ENCODE results near the gene KIF3A. TPM values are rescaled to one million over a fixed set of nuclear protein-coding genes. Genes with fewer than 3 reads are reported as not detected.

The KIF3A gene
- total RNA-seq, 1 donor from 2014 or later, result 33.6 TPM

DNA sequence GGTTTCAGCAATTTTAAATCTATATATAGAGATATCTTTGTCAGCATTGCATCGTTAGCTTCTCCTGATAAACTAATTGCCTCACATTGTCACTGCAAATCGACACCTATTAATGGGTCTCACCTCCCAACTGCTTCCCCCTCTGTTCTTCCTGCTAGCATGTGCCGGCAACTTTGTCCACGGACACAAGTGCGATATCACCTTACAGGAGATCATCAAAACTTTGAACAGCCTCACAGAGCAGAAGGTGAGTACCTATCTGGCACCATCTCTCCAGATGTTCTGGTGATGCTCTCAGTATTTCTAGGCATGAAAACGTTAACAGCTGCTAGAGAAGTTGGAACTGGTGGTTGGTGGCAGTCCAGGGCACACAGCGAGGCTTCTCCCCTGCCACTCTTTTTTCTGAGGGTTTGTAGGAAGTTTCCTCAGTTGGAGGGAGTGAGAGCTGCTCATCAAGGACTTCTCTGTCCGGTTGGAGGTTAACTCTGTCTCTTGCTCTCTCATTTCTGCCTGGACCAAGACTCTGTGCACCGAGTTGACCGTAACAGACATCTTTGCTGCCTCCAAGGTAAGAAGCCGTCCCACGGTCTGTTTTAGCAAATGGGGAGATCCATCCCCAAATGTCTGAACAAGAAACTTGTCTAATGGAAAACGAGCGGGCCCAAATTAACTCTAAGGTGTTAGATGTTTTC is 63.3 kb downstream of the KIF3A start, which contains the start of gene IL4:
Gene IL4, plus strand, starts transcription at position 51 of the 692 bp plus-strand sequence. Its CDS starts 62 bp downstream, at position 113.
- H3K36me3 Mint-ChIP-seq (ENCODE audit: insufficient read depth), result no peaks in the 10 kb centered on the region

DNA sequence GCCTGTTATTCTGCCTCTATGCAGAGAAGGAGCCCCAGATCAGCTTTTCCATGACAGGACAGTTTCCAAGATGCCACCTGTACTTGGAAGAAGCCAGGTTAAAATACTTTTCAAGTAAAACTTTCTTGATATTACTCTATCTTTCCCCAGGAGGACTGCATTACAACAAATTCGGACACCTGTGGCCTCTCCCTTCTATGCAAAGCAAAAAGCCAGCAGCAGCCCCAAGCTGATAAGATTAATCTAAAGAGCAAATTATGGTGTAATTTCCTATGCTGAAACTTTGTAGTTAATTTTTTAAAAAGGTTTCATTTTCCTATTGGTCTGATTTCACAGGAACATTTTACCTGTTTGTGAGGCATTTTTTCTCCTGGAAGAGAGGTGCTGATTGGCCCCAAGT is 63.9 kb downstream of the KIF3A start:
- no peaks in the 10 kb centered on the region for H3K9me3 Mint-ChIP-seq (ENCODE audit: low read depth)
- no peak overlapping the region for H3K27ac Mint-ChIP-seq
- TF ChIP-seq, protein P1, sequence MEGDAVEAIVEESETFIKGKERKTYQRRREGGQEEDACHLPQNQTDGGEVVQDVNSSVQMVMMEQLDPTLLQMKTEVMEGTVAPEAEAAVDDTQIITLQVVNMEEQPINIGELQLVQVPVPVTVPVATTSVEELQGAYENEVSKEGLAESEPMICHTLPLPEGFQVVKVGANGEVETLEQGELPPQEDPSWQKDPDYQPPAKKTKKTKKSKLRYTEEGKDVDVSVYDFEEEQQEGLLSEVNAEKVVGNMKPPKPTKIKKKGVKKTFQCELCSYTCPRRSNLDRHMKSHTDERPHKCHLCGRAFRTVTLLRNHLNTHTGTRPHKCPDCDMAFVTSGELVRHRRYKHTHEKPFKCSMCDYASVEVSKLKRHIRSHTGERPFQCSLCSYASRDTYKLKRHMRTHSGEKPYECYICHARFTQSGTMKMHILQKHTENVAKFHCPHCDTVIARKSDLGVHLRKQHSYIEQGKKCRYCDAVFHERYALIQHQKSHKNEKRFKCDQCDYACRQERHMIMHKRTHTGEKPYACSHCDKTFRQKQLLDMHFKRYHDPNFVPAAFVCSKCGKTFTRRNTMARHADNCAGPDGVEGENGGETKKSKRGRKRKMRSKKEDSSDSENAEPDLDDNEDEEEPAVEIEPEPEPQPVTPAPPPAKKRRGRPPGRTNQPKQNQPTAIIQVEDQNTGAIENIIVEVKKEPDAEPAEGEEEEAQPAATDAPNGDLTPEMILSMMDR (IDR thresholded peaks at IDR 0.05; ENCODE audit: unreplicated experiment), result no peak
- H3K27me3 Mint-ChIP-seq, result peaks cover 22% of the 10 kb centered on the region
- H3K4me1 Mint-ChIP-seq (ENCODE audit: low read depth), result peaks cover 2% of the 10 kb centered on the region
- no peaks in the 10 kb centered on the region for H3K36me3 Mint-ChIP-seq (ENCODE audit: insufficient read depth)
- H3K4me3 Mint-ChIP-seq (ENCODE audit: low read depth), result no peak overlapping the region
- no peak for DNase-seq (ENCODE audit: low spot score, unreplicated experiment)

More for the DNA sequence above, 63.3 kb downstream of the KIF3A start, which contains the start of gene IL4:
- peaks cover 22% of the 10 kb centered on the region for H3K27me3 Mint-ChIP-seq
- DNase-seq (ENCODE audit: low spot score, unreplicated experiment), result no peak
- no peak within 1 kb of the TSS for H3K27ac Mint-ChIP-seq
- H3K9me3 Mint-ChIP-seq (ENCODE audit: low read depth), result no peaks in the 10 kb centered on the region
- H3K4me1 Mint-ChIP-seq (ENCODE audit: low read depth), result peaks cover 2% of the 10 kb centered on the region
- no peak within 1 kb of the TSS for H3K4me3 Mint-ChIP-seq (ENCODE audit: low read depth)
- TF ChIP-seq, protein P1 (IDR thresholded peaks at IDR 0.05; ENCODE audit: unreplicated experiment), result no peak

DNA sequence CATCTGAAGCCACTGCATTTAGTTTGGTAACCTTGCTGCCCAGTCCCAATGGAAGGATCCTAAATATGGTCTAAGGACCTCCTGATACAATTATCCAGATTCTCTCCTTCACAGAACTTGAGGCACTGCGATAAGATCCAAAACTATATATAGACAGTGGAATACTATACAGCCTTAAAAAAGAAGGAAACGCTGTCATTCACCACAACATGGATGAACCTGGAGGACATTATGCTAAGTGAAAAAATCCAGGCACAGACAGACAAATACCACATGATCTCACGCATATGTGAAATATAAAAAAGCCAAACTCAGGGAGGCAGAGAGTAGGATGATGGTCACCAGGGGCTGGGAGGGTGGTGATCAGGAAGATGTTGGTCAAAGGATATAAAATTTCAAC is 66.3 kb downstream of the KIF3A start:
- DNase-seq (ENCODE audit: low spot score, unreplicated experiment), result no peak
- H3K4me1 Mint-ChIP-seq (ENCODE audit: low read depth), result peaks cover 2% of the 10 kb centered on the region
- TF ChIP-seq, protein P1 (IDR thresholded peaks at IDR 0.05; ENCODE audit: unreplicated experiment), result no peak
- no peaks in the 10 kb centered on the region for H3K36me3 Mint-ChIP-seq (ENCODE audit: insufficient read depth)
- no peaks in the 10 kb centered on the region for H3K9me3 Mint-ChIP-seq (ENCODE audit: low read depth)
- peaks cover 28% of the 10 kb centered on the region for H3K27me3 Mint-ChIP-seq
- H3K27ac Mint-ChIP-seq, result no peak overlapping the region
- no peak overlapping the region for H3K4me3 Mint-ChIP-seq (ENCODE audit: low read depth)

DNA sequence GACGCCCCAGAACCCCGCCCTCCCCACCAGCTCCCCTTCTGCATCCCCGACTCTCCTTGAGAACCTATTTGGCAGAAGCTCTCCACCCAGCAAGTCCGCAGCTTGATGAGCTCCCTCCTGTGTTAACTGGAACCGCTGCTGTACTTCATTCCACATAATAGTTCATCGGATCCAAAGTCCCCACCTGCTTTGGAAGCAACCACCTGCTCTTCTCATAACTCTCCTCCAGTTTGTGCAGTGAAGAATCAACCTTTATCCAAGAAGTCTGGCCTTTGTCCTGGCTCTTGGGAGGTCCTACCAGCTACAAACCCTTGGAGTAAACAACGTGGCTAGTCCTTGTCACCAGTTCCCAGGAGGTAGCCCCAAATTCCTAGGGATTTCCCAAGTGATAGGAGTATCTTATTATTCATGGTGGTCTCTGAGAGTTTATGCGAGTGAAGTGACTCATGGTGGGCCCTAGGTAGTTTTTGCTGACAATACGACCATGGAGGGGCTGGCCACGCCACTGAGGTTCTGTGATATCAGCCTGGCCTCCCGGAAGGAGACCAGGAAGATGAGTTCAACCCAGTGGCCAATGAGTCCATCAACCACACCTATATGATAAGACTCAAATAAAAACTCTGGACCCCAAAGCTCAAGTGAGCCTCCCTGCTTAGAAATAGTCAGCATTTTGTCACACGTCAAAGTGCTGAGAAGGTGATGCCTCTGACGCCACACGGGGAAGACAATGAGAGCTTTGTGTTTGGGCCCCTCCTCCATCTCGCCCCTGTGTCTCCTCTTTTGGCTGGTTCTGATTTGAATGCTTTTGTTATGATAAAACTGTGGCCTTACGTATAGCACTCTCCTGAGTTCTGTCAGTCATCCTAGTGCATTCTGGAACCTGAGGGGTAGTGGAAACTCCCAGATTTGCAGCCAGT is 67.1 kb downstream of the KIF3A start:
- Mint-ChIP-seq H3K27me3 (peaks cover 32% of the 10 kb centered on the region), H3K4me1 (ENCODE audit: low read depth) (peaks cover 2% of the 10 kb centered on the region), H3K27ac (no peak overlapping the region), H3K9me3 (ENCODE audit: low read depth) (no peaks in the 10 kb centered on the region), H3K4me3 (ENCODE audit: low read depth) (no peak overlapping the region), H3K36me3 (ENCODE audit: insufficient read depth) (no peaks in the 10 kb centered on the region)
- TF ChIP-seq, protein P1 (IDR thresholded peaks at IDR 0.05; ENCODE audit: unreplicated experiment), result no peak
- no peak for DNase-seq (ENCODE audit: low spot score, unreplicated experiment)

DNA sequence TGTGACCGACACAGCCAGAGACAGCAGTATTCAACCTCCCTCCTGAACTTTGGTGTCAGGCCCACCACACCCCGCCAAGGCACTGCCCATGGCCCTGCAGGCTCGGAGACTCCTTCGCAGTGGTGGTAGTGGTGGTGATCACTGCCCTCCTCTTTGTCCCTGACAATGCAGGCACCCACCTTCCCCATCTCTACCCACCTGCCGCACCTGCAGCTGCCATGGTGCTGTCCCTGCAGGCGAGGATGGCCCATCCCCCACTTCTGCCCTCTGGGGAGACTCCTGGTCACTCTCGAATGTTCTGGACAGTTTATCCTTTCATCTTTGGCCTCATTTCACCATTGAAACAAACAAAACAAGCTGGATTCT is 67.9 kb downstream of the KIF3A start:
- H3K36me3 Mint-ChIP-seq (ENCODE audit: insufficient read depth), result no peaks in the 10 kb centered on the region
- no peak for DNase-seq (ENCODE audit: low spot score, unreplicated experiment)
- peaks cover 28% of the 10 kb centered on the region for H3K27me3 Mint-ChIP-seq
- H3K4me1 Mint-ChIP-seq (ENCODE audit: low read depth), result peaks cover 2% of the 10 kb centered on the region
- H3K4me3 Mint-ChIP-seq (ENCODE audit: low read depth), result no peak overlapping the region
- TF ChIP-seq, protein P1 (IDR thresholded peaks at IDR 0.05; ENCODE audit: unreplicated experiment), result no peak
- H3K27ac Mint-ChIP-seq, result no peak overlapping the region
- no peaks in the 10 kb centered on the region for H3K9me3 Mint-ChIP-seq (ENCODE audit: low read depth)

Measured in progenitor cell of endocrine pancreas (in vitro differentiated cells).